ENCODE measurements around the gene ZNF346. TPM values are rescaled to one million over a fixed set of nuclear protein-coding genes. Genes with fewer than 3 reads are reported as not detected.
"Not testable (repeated sequence)": the region's sequence is repeated elsewhere in the genome, so short reads cannot be mapped to it uniquely, and the experiment has no call there.

The ZNF346 gene, protein sequence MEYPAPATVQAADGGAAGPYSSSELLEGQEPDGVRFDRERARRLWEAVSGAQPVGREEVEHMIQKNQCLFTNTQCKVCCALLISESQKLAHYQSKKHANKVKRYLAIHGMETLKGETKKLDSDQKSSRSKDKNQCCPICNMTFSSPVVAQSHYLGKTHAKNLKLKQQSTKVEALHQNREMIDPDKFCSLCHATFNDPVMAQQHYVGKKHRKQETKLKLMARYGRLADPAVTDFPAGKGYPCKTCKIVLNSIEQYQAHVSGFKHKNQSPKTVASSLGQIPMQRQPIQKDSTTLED
- total RNA-seq = 10 to 100 TPM; 18.5 to 22.5 TPM

DNA sequence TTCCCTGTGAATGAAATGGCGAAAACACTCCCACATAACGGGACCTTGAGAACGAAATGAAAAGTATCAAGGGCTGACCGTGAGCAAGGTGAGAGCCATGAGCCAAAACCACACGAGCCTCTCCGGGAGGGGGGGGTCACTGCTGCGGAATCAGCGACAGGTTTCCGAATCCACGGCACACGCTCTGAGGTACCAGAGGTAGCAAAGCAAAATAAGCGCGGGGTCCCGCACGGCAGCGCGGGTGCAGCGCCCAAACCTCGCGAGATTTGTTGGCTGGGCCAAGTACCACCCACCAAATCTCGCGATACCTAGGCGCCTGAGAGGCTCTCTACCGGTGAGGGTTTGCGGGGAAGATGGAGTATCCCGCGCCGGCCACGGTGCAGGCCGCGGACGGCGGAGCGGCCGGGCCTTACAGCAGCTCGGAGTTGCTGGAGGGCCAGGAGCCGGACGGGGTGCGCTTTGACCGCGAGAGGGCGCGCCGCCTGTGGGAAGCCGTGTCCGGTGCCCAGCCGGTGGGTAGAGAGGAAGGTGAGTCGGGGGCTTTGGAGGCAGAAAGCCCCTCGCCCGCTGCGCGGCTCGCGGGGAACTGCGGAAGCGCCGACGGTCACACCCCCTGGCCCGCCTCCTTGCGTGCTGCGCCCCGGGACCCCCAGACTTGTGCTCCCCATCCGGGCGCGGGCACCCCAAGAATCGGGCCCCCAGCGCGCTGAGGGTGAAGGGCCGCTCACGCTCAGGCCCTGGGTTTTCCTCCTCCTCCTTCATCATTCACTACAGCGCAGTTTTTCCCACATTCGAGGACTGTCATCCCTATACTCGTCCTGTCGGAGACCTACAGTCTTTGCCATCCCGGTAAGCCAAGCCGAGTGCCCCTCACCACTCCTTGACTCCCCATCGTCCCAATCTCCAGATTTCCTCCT is at the start of gene ZNF346:
TSS of gene ZNF346 (plus strand) at position 311 of the 917 bp plus-strand sequence. CDS start at position 354, 43 bp downstream.
- H3K4me3 Mint-ChIP-seq = peak within 1 kb of the TSS; percentile 95
- H3K9me3 Mint-ChIP-seq = no peaks in the 10 kb centered on the region
- H3K36me3 Mint-ChIP-seq (ENCODE audit: low read depth) = peaks cover 29% of the 10 kb centered on the region
- ATAC-seq (replicated peaks) = peak; percentile 96
- peaks cover 28% of the 10 kb centered on the region for H3K4me1 Mint-ChIP-seq
- no peaks in the 10 kb centered on the region for H3K27me3 Mint-ChIP-seq
- H3K27ac Mint-ChIP-seq = peak within 1 kb of the TSS; percentile 99

DNA sequence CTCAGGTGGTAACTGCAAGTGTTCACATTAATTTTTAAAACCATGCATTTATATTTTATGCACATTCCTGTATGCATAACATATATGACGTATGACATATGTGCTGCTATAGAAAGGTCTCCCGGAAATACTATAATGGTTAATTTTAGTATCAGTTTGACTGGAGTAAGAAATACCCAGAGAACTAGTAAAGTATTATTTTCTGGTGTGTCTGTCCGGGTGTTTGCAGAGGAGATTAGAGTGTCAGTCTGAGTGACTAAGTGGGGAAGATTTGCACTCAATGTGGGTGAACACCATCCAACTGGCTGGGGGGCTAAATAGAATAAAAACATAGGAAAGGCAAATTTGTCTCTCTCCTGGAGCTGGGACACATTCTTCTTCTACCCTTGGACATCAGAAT is 42.8 kb upstream of the ZNF346 start:
- H3K4me1 Mint-ChIP-seq = peaks cover 9% of the 10 kb centered on the region
- peak; percentile 65 for ATAC-seq (replicated peaks)
- no peaks in the 10 kb centered on the region for H3K27me3 Mint-ChIP-seq
- H3K9me3 Mint-ChIP-seq = no peaks in the 10 kb centered on the region
- peak overlapping the region; percentile 45 for H3K27ac Mint-ChIP-seq
- no peak overlapping the region for H3K4me3 Mint-ChIP-seq
- H3K36me3 Mint-ChIP-seq (ENCODE audit: low read depth) = peaks cover 79% of the 10 kb centered on the region

DNA sequence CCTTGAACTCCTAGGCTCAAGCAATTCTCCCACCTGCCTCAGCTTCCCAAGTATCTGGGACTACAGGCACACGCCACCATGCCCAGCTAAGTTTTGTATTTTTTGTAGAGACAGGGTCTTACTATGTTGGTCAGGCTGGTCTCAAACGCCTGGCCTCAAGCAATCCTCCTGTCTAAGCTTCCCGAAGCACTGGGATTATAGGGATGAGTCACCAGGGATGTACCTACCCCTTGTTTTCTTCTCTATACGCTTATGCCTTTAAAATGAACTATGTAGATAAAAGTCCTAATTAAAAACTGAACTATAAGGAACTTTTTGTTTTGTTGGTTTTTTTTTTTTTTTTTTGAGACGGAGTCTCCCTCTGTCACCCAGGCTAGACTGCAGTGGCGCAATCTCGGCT is 41.7 kb upstream of the ZNF346 start:
- no peak for ATAC-seq (replicated peaks)
- Mint-ChIP-seq H3K4me3 (no peak overlapping the region), H3K27ac (no peak overlapping the region), H3K36me3 (ENCODE audit: low read depth) (peaks cover 67% of the 10 kb centered on the region), H3K9me3 (no peaks in the 10 kb centered on the region), H3K4me1 (peaks cover 9% of the 10 kb centered on the region), H3K27me3 (no peaks in the 10 kb centered on the region)

DNA sequence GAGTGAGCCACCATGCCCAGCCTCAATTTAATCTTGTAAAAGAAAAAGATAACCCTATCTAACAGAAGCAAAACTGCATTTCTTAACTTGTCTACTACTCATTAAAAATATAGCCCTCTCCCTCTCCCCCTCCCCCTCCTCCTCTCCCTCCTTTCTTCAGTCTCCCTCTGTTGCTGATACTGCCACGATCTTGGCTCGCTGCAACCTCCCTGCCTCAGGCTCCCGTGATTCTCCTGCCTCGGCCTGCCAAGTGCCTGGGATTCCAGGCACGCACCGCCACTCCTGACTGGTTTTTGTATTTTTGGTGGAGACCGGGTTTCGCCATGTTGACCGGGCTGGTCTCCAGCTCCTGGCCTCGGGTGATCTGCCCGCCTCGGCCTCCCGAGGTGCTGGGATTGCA is 39.4 kb upstream of the ZNF346 start:
- ATAC-seq (replicated peaks); H3K4me1 Mint-ChIP-seq; H3K4me3 Mint-ChIP-seq; H3K27ac Mint-ChIP-seq; H3K27me3 Mint-ChIP-seq; H3K9me3 Mint-ChIP-seq: not testable (repeated sequence)
- H3K36me3 Mint-ChIP-seq (ENCODE audit: low read depth) = peaks cover 59% of the 10 kb centered on the region

DNA sequence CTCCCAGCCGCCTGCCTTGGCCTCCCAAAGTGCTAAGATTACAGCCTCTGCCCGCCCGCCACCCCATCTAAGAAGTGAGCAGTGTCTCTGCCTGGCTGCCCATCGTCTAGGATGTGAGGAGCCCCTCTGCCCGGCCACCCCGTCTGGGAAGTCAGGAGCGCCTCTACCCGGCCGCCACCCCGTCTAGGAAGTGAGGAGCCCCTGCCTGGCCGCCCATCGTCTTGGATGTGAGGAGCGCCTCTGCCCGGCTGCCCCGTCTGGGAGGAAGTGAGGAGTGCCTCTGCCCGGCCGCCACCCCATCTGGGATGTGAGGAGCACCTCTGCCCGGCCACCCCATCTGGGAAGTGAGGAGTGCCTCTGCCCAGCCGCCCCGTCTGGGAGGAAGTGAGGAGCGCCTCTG is 38.9 kb upstream of the ZNF346 start:
- H3K9me3 Mint-ChIP-seq; H3K27me3 Mint-ChIP-seq; H3K4me3 Mint-ChIP-seq; ATAC-seq (replicated peaks); H3K27ac Mint-ChIP-seq: not testable (repeated sequence)
- Mint-ChIP-seq H3K4me1 (peaks cover 11% of the 10 kb centered on the region), H3K36me3 (ENCODE audit: low read depth) (peaks cover 60% of the 10 kb centered on the region)

DNA sequence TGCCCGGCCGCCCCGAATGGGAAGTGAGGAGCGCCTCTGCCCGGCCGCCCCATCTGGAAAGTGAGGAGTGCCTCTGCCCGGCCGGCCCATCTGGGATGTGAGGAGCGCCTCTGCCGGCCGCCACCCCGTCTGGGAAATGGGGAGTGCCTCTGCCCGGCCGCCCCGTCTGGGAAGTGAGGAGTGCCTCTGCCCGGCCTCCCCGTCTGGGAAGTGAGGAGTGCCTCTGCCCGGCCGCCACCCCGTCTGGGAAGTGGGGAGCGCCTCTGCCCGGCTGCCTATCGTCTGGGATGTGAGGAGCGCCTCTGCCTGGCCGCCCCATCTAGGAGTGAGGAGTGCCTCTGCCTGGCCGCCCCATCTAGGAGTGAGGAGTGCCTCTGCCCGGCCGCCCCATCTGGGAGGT is 38.3 kb upstream of the ZNF346 start:
- not testable (repeated sequence) for H3K9me3 Mint-ChIP-seq; H3K4me3 Mint-ChIP-seq; ATAC-seq (replicated peaks); H3K27ac Mint-ChIP-seq; H3K27me3 Mint-ChIP-seq
- Mint-ChIP-seq H3K4me1 (peaks cover 11% of the 10 kb centered on the region), H3K36me3 (ENCODE audit: low read depth) (peaks cover 54% of the 10 kb centered on the region)

DNA sequence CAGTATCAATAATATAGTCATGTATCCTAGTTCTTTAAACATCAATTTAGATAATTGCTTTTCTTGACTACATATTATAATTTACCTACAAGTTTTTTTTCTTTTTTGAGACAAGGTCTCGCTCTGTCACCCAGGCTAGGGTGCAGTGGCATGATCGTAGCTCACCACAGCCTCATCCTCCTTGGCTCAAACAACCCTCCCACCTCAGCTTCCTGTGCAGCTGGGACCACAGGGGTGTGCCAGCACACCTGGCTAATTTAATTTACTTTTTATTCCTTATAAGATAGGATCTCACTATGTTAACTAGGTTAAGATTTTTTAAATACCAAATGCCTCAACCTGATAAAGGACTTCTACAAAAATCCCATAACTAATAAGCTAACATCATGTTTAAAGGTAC is 37.0 kb upstream of the ZNF346 start:
- Mint-ChIP-seq H3K27me3 (no peaks in the 10 kb centered on the region), H3K36me3 (ENCODE audit: low read depth) (peaks cover 40% of the 10 kb centered on the region), H3K4me3 (peak overlapping the region; percentile 20), H3K9me3 (no peaks in the 10 kb centered on the region), H3K4me1 (peaks cover 7% of the 10 kb centered on the region), H3K27ac (peak overlapping the region; percentile 78)
- ATAC-seq (replicated peaks) = peak; percentile 55

DNA sequence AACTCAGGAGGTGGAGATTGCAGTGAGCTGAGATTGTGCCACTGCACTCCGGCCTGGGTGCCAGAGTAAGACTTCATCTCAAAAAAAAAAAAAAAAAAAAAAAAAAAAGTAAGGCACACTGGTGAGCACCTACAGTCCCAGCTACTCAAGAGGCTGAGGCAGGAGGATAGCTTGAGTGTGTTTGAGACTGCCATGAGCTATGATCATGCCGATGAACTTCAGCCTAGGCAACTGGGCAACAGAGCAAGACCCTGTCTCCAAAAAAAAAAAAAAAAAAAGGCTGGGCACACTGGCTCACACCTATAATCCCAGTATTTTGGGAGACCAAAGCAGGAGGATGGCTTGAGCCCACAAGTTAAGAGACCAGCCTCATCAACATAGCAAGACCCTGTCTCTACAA is 36.2 kb upstream of the ZNF346 start:
- ATAC-seq (replicated peaks) = no peak
- Mint-ChIP-seq H3K9me3 (no peaks in the 10 kb centered on the region), H3K27me3 (no peaks in the 10 kb centered on the region), H3K36me3 (ENCODE audit: low read depth) (peaks cover 33% of the 10 kb centered on the region), H3K27ac (no peak overlapping the region), H3K4me1 (peaks cover 7% of the 10 kb centered on the region), H3K4me3 (no peak overlapping the region)

DNA sequence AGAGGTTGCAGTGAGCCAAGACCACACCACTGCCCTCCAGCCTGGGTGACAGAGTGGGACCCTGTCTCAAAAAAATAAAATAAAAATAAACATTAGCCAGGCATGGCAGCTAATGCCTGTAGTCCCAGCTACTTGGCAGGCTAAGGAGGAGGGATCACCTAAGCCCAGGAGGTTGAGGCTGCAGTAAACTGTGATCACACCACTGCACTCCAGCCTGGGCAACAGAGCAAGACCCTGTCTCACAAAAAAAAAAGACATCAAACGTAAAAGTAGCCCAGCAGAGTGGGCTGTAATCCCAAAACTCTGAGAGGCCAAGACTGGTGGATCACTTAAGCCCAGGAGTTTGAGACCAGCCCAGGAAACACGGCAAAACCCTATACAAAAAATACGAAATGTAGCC is 34.9 kb upstream of the ZNF346 start:
- H3K4me3 Mint-ChIP-seq = no peak overlapping the region
- no peaks in the 10 kb centered on the region for H3K27me3 Mint-ChIP-seq
- H3K27ac Mint-ChIP-seq = no peak overlapping the region
- peaks cover 20% of the 10 kb centered on the region for H3K36me3 Mint-ChIP-seq (ENCODE audit: low read depth)
- H3K9me3 Mint-ChIP-seq = no peaks in the 10 kb centered on the region
- ATAC-seq (replicated peaks) = no peak
- H3K4me1 Mint-ChIP-seq = peaks cover 7% of the 10 kb centered on the region

DNA sequence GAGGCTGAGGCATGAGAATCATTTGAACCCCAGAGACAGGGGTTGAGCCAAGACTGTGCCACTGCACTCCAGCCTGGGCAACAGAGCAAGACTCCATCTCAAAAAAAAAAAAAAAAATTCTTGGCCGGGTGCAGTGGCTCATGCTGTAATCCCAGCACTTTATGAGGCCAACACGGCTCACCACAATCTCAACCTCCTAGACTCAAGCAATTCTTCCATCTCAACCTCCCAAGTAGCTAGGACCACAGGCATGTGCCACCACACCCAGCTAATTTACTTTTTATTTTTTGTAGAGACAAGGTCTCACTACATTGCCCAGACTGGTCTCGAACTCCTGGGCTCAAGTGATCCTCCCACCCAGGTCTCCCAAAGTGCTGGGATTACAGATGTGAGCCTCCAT is 29.4 kb upstream of the ZNF346 start:
- H3K27me3 Mint-ChIP-seq; H3K27ac Mint-ChIP-seq; H3K9me3 Mint-ChIP-seq; H3K36me3 Mint-ChIP-seq (ENCODE audit: low read depth); H3K4me3 Mint-ChIP-seq; ATAC-seq (replicated peaks): not testable (repeated sequence)
- peaks cover 25% of the 10 kb centered on the region for H3K4me1 Mint-ChIP-seq

DNA sequence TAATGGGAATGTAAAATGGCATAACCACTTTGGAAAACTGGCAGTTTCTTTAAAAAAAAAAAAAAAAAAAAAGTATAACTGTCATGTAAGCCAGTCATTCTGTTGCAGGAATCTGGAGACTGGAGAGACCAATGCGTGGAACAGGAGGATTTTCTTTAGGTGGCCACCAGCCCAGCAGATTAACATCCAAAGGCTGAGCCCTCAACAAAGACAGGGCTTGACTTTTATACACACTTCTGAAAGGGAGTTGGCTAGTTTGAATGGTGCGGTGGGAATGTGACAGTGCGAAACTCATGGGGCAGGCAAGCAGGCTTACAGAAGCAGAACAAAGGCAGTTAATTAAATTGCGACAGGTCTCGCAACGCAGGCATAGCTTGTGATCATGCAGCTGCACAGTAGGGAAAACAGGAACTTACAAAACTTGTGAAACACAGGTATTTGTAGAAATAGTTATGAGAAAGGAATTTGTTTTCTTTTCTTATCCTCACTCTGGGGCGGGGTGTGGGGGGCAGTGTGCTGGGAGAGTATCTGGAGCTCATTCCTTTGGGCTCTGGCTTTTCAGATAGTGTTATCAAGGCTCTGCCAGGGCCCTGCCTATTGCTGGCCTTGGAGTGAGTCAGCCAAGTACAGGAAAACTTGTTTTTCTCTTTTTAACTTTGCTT is 27.9 kb upstream of the ZNF346 start:
- Mint-ChIP-seq H3K27ac (peak overlapping the region; percentile 88), H3K4me1 (peaks cover 21% of the 10 kb centered on the region)

DNA sequence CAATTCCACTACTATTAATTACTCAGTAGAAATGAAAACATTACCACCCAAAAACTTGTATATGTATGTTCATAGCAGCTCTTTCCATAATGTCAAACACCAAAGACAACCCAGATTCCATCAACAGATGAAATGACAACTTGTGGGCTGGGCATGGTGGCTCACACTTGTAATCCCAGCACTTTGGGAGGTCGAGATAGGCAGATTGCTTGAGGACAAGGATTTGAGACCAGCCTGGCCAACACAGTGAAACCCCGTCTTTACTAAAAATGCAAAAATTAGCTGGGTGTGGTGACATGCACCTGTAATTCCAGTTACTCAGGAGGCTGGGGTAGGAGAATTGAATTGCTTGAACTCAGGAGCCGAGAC is 27.4 kb upstream of the ZNF346 start:
- peak; percentile 3 for ATAC-seq (replicated peaks)
- Mint-ChIP-seq H3K4me3 (peak overlapping the region; percentile 33), H3K9me3 (no peaks in the 10 kb centered on the region), H3K36me3 (ENCODE audit: low read depth) (peaks cover 9% of the 10 kb centered on the region), H3K27ac (peak overlapping the region; percentile 88), H3K4me1 (peaks cover 21% of the 10 kb centered on the region), H3K27me3 (no peaks in the 10 kb centered on the region)

More for the DNA sequence above, 27.9 kb upstream of the ZNF346 start:
- H3K27me3 Mint-ChIP-seq = no peaks in the 10 kb centered on the region
- no peaks in the 10 kb centered on the region for H3K9me3 Mint-ChIP-seq
- peak overlapping the region; percentile 33 for H3K4me3 Mint-ChIP-seq
- peaks cover 4% of the 10 kb centered on the region for H3K36me3 Mint-ChIP-seq (ENCODE audit: low read depth)
- no peak for ATAC-seq (replicated peaks)

DNA sequence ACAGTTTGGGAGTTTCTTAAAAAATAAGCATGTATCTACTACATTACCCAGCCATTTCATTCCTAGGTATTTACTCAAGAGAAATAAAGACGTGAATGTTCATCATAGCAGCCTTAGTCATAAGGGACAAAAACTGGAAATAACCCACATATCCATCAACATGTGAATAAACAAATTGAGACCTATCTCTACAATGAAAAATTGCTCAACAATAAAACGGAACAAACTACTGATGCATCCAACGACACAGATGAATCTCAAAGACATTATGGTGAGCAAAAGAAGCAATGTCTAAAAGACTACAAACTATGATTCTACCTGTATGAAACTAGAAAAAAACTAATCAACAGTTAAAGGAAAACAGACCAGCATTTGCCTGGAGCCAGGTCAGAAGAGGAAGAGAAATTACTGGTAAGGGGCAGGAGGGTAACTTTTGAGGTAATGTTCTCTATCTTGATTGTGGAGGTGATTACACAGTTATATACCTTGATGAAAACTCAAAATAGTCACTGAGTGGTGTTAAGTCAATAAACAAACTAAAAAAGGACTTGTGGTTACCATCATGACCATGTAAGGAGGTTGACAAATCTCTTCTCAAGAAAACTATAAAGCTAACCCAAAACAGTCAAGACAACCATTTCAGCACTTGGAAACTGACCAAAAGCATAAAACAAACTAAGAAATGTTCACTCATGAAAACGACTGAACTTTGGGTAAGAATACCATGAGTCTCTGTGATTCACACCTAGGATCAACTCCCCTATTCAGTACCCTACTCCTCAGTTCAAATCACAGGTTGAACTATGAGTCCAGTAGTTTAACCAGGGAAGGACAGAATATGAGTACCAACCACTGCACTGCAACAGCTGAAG is 26.4 kb upstream of the ZNF346 start:
- Mint-ChIP-seq H3K9me3 (no peaks in the 10 kb centered on the region), H3K27ac (peak overlapping the region; percentile 88), H3K27me3 (no peaks in the 10 kb centered on the region), H3K4me1 (peaks cover 21% of the 10 kb centered on the region), H3K4me3 (peak overlapping the region; percentile 44), H3K36me3 (ENCODE audit: low read depth) (peaks cover 16% of the 10 kb centered on the region)
- ATAC-seq (replicated peaks) = peak; percentile 84

DNA sequence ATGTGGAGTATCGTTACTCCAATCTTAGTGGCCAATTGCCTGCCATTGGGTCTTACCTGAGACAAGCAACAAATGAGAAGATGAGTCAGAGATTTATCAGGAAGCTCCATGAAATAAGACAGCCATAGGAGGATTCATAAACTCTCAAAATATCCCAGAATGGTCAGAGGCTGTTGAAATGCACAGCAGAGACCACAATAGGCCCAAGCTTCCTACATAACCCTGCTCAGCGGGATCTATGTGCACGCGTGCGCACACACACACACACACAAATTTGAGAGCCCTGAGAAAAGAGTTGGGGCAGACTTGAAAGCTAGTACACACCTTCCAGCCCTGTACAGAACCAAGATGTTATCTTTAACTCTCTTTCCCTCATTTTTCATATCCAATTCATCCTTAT is 25.7 kb upstream of the ZNF346 start:
- Mint-ChIP-seq H3K4me1 (peaks cover 21% of the 10 kb centered on the region), H3K36me3 (ENCODE audit: low read depth) (peaks cover 22% of the 10 kb centered on the region), H3K27me3 (no peaks in the 10 kb centered on the region), H3K9me3 (no peaks in the 10 kb centered on the region), H3K4me3 (peak overlapping the region; percentile 44), H3K27ac (peak overlapping the region; percentile 88)
- no peak for ATAC-seq (replicated peaks)

Data from activated T-helper 17 cell treated with anti-CD3 and anti-CD28 coated beads, Interleukin-2, amount 50 U/mL, for 72 hours (primary cell).